ENCODE measurements around the gene DNM3.

DNM3 gene

DNA sequence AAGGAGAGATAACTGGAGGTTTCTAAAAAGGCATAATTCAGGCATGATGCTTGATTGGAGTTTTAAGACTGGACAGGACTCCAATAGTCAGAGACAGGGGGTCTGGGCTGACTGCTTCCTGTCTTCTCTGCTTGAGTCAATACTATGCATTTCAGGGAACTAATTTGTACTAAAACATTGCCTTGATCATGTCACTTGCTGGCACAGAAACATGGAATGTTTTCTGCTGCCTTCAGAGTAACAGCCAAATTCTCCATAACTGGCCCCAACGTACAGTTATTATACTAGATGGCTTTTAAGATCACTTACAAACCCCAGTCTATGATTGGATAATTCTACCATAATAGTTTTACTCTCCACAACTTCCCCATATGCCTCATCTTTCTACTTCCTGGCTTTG, 247.0 kb downstream of the DNM3 start:
- ChIA-PET POLR2A (no interaction called here), CTCF (no interaction called here)
- Histone ChIP-seq H3K4me3 (ENCODE audit: low read depth, low read length) (no peak overlapping the region), H3K9me3 (ENCODE audit: control insufficient read depth, insufficient read depth, low read depth, low read length) (no peaks in the 10 kb centered on the region), H3K27ac (ENCODE audit: extremely low read depth, low read depth, low read length) (no peak overlapping the region), H3K4me1 (ENCODE audit: control insufficient read depth, insufficient read depth, low read length) (no peaks in the 10 kb centered on the region), H3K36me3 (ENCODE audit: control insufficient read depth in 2 of 2, insufficient read depth in 1 of 2, low read length in 2 of 2) (no peaks in the 10 kb centered on the region)
- TF ChIP-seq ZNF792 (tag by site-specific recombination; IDR thresholded peaks at IDR 0.05) = no peak
- no peak for TF ChIP-seq MYNN (tag by site-specific recombination; IDR thresholded peaks at IDR 0.05; ENCODE audit: borderline replicate concordance)
- TF ChIP-seq ZNF610 (tag by site-specific recombination; IDR thresholded peaks at IDR 0.05; ENCODE audit: borderline replicate concordance) = no peak
- no peak for TF ChIP-seq ZNF514 (tag by site-specific recombination; IDR thresholded peaks at IDR 0.05)
- TF ChIP-seq, protein P1, sequence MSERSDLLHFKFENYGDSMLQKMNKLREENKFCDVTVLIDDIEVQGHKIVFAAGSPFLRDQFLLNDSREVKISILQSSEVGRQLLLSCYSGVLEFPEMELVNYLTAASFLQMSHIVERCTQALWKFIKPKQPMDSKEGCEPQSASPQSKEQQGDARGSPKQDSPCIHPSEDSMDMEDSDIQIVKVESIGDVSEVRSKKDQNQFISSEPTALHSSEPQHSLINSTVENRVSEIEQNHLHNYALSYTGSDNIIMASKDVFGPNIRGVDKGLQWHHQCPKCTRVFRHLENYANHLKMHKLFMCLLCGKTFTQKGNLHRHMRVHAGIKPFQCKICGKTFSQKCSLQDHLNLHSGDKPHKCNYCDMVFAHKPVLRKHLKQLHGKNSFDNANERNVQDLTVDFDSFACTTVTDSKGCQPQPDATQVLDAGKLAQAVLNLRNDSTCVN (tag by site-specific recombination; optimal IDR thresholded peaks at IDR 0.05) = no peak
- TF ChIP-seq ZNF214 (tag by site-specific recombination; IDR thresholded peaks at IDR 0.05; ENCODE audit: borderline replicate concordance) = no peak
- TF ChIP-seq ZNF670 (tag by site-specific recombination; IDR thresholded peaks at IDR 0.05; ENCODE audit: low read depth) = no peak
- TF ChIP-seq ZNF623 (tag by site-specific recombination; IDR thresholded peaks at IDR 0.05) = no peak
- TF ChIP-seq ZNF501 (tag by site-specific recombination; IDR thresholded peaks at IDR 0.05) = no peak
- TF ChIP-seq ZBTB21 (tag by site-specific recombination; IDR thresholded peaks at IDR 0.05) = no peak
- TF ChIP-seq ZBTB48 (tag by site-specific recombination; IDR thresholded peaks at IDR 0.05) = no peak
- no peak for TF ChIP-seq ZNF777 (tag by site-specific recombination; IDR thresholded peaks at IDR 0.05; ENCODE audit: borderline replicate concordance)
- TF ChIP-seq ZNF768 (tag by site-specific recombination; IDR thresholded peaks at IDR 0.05) = no peak
- no peak for TF ChIP-seq ZNF596 (tag by site-specific recombination; IDR thresholded peaks at IDR 0.05)
- no peak for TF ChIP-seq ZNF677 (tag by site-specific recombination; IDR thresholded peaks at IDR 0.05)
- TF ChIP-seq, protein P2, sequence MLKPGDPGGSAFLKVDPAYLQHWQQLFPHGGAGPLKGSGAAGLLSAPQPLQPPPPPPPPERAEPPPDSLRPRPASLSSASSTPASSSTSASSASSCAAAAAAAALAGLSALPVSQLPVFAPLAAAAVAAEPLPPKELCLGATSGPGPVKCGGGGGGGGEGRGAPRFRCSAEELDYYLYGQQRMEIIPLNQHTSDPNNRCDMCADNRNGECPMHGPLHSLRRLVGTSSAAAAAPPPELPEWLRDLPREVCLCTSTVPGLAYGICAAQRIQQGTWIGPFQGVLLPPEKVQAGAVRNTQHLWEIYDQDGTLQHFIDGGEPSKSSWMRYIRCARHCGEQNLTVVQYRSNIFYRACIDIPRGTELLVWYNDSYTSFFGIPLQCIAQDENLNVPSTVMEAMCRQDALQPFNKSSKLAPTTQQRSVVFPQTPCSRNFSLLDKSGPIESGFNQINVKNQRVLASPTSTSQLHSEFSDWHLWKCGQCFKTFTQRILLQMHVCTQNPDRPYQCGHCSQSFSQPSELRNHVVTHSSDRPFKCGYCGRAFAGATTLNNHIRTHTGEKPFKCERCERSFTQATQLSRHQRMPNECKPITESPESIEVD (tag by site-specific recombination; IDR thresholded peaks at IDR 0.05) = no peak
- TF ChIP-seq, protein P3, sequence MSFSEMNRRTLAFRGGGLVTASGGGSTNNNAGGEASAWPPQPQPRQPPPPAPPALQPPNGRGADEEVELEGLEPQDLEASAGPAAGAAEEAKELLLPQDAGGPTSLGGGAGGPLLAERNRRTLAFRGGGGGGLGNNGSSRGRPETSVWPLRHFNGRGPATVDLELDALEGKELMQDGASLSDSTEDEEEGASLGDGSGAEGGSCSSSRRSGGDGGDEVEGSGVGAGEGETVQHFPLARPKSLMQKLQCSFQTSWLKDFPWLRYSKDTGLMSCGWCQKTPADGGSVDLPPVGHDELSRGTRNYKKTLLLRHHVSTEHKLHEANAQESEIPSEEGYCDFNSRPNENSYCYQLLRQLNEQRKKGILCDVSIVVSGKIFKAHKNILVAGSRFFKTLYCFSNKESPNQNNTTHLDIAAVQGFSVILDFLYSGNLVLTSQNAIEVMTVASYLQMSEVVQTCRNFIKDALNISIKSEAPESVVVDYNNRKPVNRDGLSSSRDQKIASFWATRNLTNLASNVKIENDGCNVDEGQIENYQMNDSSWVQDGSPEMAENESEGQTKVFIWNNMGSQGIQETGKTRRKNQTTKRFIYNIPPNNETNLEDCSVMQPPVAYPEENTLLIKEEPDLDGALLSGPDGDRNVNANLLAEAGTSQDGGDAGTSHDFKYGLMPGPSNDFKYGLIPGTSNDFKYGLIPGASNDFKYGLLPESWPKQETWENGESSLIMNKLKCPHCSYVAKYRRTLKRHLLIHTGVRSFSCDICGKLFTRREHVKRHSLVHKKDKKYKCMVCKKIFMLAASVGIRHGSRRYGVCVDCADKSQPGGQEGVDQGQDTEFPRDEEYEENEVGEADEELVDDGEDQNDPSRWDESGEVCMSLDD (tag by site-specific recombination; IDR thresholded peaks at IDR 0.05) = no peak
- TF ChIP-seq MEIS1 (CRISPR knock-in tag; IDR thresholded peaks at IDR 0.05; ENCODE audit: borderline replicate concordance) = no peak

DNA sequence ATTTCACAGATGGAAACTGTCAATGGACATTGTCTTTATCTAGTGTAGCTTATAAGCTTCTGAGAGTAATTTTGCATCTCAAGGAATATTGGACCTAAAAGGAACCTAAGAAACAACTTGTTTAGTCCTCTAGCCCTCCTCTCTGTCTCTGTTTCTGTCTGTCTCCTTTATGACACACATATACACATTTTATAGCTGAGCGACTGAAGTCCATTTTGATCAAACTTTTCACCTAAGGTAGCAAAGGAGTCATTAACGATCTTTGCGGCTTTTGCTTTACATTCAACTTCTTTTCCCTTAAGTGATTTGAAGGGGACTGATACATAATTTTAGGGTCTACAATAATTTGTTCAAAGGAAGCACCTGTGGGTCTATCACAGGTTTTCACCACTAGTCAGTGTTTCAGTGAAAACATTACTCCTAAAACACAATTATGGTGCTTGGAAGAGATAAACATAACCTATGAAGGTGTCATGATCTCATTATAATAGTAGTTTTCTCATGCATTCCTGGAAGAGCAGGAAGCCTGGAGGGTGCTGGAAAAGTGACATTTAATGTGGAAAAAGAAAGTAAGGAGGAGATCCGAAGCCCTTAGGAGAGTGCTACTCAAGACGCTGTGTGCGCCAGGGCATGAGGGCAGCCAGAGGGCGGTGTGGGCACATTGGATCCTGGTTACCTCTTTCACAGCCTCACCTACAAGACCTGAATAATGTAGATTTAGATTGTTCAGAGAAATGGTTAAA, 248.6 kb downstream of the DNM3 start:
- ChIA-PET POLR2A (no interaction called here), CTCF (interaction anchor here (0.7 to 2.5 kb wide), 7 partner anchors 9 to 315 kb away, joined by 3 to 9 read pairs (median 3); no protein-coding TSS in a partner anchor)
- Histone ChIP-seq H3K36me3 (ENCODE audit: control insufficient read depth in 2 of 2, insufficient read depth in 1 of 2, low read length in 2 of 2) (no peaks in the 10 kb centered on the region), H3K27ac (ENCODE audit: extremely low read depth, low read depth, low read length) (no peak overlapping the region), H3K4me3 (ENCODE audit: low read depth, low read length) (no peak overlapping the region), H3K9me3 (ENCODE audit: control insufficient read depth, insufficient read depth, low read depth, low read length) (no peaks in the 10 kb centered on the region), H3K4me1 (ENCODE audit: control insufficient read depth, insufficient read depth, low read length) (no peaks in the 10 kb centered on the region)
- TF ChIP-seq KLF16 (tag by site-specific recombination; IDR thresholded peaks at IDR 0.05) (no peak), ZNF654 (tag by site-specific recombination; IDR thresholded peaks at IDR 0.05; ENCODE audit: low read depth) (0 out of 2 replicates have a peak, but pooled peaks have one; percentile 7), ZNF404 (tag by site-specific recombination; IDR thresholded peaks at IDR 0.05) (no peak), ZNF560 (tag by site-specific recombination; IDR thresholded peaks at IDR 0.05; ENCODE audit: borderline replicate concordance) (no peak), ZNF501 (tag by site-specific recombination; IDR thresholded peaks at IDR 0.05) (no peak), ZNF324 (tag by site-specific recombination; IDR thresholded peaks at IDR 0.05) (no peak)
